Pancreas (tissue), 10 donors: Measurements from ENCODE around the gene OR8H3. TPM values are rescaled to one million over a fixed set of nuclear protein-coding genes. Genes with fewer than 3 reads are reported as not detected.

ENCODE experiments used
- ATAC-seq, 4 donors: fragments of 200-7000 bp; cut with Tn5 transposase; one replicate each; pipeline versions ENCODE4 v1.8.0 to v1.9.1; 2020; ENCODE audit warnings: mild to moderate bottlenecking in 4 of 4, moderate library complexity in 4 of 4
- DNase-seq, 6 donors: peaks; one replicate each; pipeline ENCODE4 v3.0.0-alpha.2; 2020
- FAIRE-seq: peaks from 2 replicates; lab custom pipeline; 2012; peaks lifted over from hg19 to GRCh38; lab: Jason Lieb, UNC
- H3K27ac ChIP-seq, 4 donors: fragments of 200-600 bp; sonication (generic); 1 replicate in 3 of 4; 2 replicates in 1 of 4; pipeline versions ENCODE4 v1.5.0 to v1.8.0; 2020
- H3K27me3 ChIP-seq, 4 donors: fragments of 200-600 bp; one replicate each; pipeline ENCODE4 v1.8.0; 2021
- H3K36me3 ChIP-seq, 3 donors: fragments of 200-600 bp; sonication (generic) in 1 of 3; one replicate each; pipeline versions ENCODE4 v1.5.0 to v1.8.0; 2020 to 2021
- H3K4me1 ChIP-seq, 3 donors: fragments of 200-600 bp; one replicate each; pipeline ENCODE4 v1.8.0; 2021
- H3K4me3 ChIP-seq, 4 donors: fragments of 200-600 bp; sonication (generic) in 2 of 4; one replicate each; pipeline versions ENCODE4 v1.5.0 to v1.8.0; 2020 to 2021
- H3K9me3 ChIP-seq, 4 donors: fragments of 200-600 bp; one replicate each; pipeline ENCODE4 v1.8.0; 2021
- WGBS, 2 donors: extraction: QIAGEN DNeasy Blood & Tissue Kit; methylation state at CpG; one replicate each; pipeline ENCODE4 v1.1.7; 2013; 5-methylcytosine and 5-hydroxymethylcytosine counted together
- intact Hi-C, 3 donors: fragments of 100-400 bp; cut with DNase I; formaldehyde crosslinking; loops; one replicate each; pipeline versions ENCODE4 v1.11.1 to v1.14.2; 2022
- polyA plus RNA-seq, 2 donors: library from polyadenylated mRNA; stranded (reverse); fragments of 200-250 nt; gene quantifications; one replicate each; pipeline ENCODE4 v1.2.3, GENCODE V29; 2013
- total RNA-seq, 6 donors: library from RNA; stranded (reverse); fragmentation: NEBNext Ultra II Directional in 4 of 6; extraction: Animal tissue kit (Norgen Biotek cat#: 25700) in 4 of 6; gene quantifications; one replicate each; pipeline versions ENCODE4 v1.2.1 to v1.2.4, GENCODE V29; 2021 to 2023
- TF ChIP-seq, protein P1 (sequence below), 4 donors: fragments of 200-600 bp; sonication (generic) in 3 of 4; IDR thresholded peaks; one replicate each; pipeline versions ENCODE4 v1.5.0 to v1.8.0; 2021; ENCODE audit warnings: antibody characterized with exemption in 4 of 4
- donor health status: healthy with polysubstance abuse.
- donor health status: DM: no; HTN: no; CAD: no; lungs with moderate emphysema.
- donor health status: DM: no; HTN: no; CAD: no.
- donor health status: control.
- donor health status: control.
- donor health status: Bipolar disorder and iron deficiency.
- donor health status: DM: yes; HTN: yes; CAD: no.
- donor health status: DM: no; HTN: no; CAD: no.
- donor health status: DM: no; HTN: no; CAD: no.
- donor health status: DM: yes; HTN: yes; CAD: no.

OR8H3 gene
- total and polyA plus RNA-seq, 8 donors, result not detected

DNA sequence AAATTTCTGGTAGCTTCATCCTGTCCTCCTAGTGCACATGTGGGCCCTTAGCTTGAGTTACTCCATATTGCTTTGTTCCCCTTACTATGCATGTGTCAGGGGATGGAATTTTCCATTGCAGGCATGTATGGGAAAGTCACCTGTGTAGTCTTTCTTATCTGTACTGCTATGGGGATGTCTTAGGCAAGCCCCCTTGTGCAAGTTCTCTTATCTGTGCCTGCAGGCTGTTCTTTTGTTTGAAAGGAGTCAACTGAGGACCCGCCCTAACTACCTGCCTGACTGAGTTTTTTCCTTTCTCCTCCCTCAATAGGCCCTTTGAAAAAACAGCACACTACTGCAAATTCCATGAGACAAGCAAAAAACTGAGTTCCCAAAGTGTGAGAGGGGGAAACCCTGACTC, 29.2 kb downstream of the OR8H3 start:
- Histone ChIP-seq H3K27ac (no peak overlapping the region), H3K36me3 (no peaks in the 10 kb centered on the region), H3K4me1 (no peaks in the 10 kb centered on the region), H3K27me3 (no peaks in the 10 kb centered on the region), H3K9me3 (no peaks in the 10 kb centered on the region), H3K4me3 (no peak overlapping the region)
- no peak for DNase-seq
- no peak for FAIRE-seq
- 54 to 67% methylated on average over 1 of the region's 1 CpG for WGBS, 2 donors
- intact Hi-C loops, result no loop called here
- TF ChIP-seq, protein P1, sequence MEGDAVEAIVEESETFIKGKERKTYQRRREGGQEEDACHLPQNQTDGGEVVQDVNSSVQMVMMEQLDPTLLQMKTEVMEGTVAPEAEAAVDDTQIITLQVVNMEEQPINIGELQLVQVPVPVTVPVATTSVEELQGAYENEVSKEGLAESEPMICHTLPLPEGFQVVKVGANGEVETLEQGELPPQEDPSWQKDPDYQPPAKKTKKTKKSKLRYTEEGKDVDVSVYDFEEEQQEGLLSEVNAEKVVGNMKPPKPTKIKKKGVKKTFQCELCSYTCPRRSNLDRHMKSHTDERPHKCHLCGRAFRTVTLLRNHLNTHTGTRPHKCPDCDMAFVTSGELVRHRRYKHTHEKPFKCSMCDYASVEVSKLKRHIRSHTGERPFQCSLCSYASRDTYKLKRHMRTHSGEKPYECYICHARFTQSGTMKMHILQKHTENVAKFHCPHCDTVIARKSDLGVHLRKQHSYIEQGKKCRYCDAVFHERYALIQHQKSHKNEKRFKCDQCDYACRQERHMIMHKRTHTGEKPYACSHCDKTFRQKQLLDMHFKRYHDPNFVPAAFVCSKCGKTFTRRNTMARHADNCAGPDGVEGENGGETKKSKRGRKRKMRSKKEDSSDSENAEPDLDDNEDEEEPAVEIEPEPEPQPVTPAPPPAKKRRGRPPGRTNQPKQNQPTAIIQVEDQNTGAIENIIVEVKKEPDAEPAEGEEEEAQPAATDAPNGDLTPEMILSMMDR (IDR thresholded peaks at IDR 0.05), result no peak
- no peak for ATAC-seq

DNA sequence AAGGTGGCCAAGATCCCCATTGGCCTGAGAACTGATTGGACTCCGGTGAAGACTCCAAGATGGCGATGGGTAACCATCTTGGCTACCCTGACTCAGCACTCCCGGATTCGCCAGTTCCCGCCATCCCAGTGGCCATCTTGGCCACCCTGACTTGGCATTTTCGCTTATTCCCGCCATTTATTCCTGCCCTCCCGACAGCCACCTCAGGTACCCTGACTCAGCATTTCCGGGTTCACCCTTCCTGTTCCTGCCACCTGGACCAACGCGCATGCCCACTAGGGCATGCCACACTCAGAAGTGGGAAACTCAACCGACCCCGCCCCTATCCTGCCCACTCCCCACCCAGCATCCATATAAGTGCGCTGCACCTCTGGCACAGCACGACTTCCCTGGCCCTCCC, 30.2 kb downstream of the OR8H3 start:
- Histone ChIP-seq H3K27ac (no peak overlapping the region), H3K4me3 (no peak overlapping the region), H3K4me1 (no peaks in the 10 kb centered on the region), H3K27me3 (no peaks in the 10 kb centered on the region), H3K36me3 (no peaks in the 10 kb centered on the region), H3K9me3 (no peaks in the 10 kb centered on the region)
- intact Hi-C loops, result no loop called here
- FAIRE-seq (no peak), ATAC-seq (no peak), DNase-seq (peak in 1 of 6 donors; percentile 42)
- TF ChIP-seq, protein P1 (IDR thresholded peaks at IDR 0.05), result no peak
- 80 to 88% methylated on average over 15 of the region's 15 CpGs for WGBS, 2 donors

DNA sequence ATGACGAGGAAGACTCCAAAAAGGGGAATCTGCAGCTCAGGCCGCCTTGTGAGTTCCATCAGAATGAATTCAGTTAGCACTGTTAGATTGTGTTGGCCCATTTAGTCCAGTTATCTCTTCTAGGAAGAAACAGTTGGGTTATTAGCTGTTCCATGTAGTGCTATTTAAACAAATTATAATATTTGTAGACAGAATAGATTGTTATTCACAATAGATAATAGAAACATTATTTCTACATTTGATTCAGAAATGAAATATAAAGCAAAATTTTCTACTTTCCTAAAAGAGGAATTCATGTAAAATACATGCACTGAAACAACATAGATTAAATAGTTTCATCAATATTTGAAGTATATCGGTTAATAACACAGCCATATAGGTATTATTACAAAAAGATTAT, 38.0 kb downstream of the OR8H3 start, which contains the start of gene OR8K5:
Gene OR8K5, minus strand, starts transcription at position 101 of the 400 bp plus-strand sequence. Its CDS starts 0 bp downstream, at position 101.
- Histone ChIP-seq H3K4me3 (no peak within 1 kb of the TSS), H3K9me3 (no peaks in the 10 kb centered on the region), H3K27me3 (no peaks in the 10 kb centered on the region), H3K36me3 (no peaks in the 10 kb centered on the region), H3K4me1 (no peaks in the 10 kb centered on the region), H3K27ac (no peak within 1 kb of the TSS)
- FAIRE-seq, result no peak
- 63 to 65% methylated on average over 3 of the region's 3 CpGs for WGBS, 2 donors
- no peak for ATAC-seq
- DNase-seq, result no peak
- TF ChIP-seq, protein P1 (IDR thresholded peaks at IDR 0.05), result no peak
- intact Hi-C loops, result no loop called here

DNA sequence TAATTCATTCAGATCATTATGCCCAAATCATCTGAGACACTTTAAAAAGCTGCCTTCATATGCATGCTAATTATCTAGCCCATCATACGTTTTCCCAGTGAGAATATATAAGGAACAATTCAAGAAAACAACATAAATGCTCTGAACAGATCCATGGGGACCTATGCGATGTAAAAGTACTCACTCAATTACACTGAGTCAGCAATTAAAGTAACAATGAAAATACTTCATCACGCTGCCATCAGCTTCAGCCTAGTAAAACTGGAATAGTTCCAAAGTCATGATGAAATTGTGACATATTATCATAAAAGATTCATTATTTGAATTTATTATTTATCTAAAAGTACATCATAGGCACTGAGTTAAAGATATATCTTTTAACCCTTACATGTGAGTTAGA, 41.6 kb downstream of the OR8H3 start:
- intact Hi-C loops, result no loop called here
- DNase-seq (no peak), ATAC-seq (no peak), FAIRE-seq (no peak)
- H3K4me1 ChIP-seq, result no peaks in the 10 kb centered on the region
- H3K4me3 ChIP-seq, result no peak overlapping the region
- H3K9me3 ChIP-seq, result no peaks in the 10 kb centered on the region
- WGBS, 2 donors, result 34 to 54% methylated on average over 3 of the region's 3 CpGs
- H3K27me3 ChIP-seq, result no peaks in the 10 kb centered on the region
- TF ChIP-seq, protein P1 (IDR thresholded peaks at IDR 0.05), result no peak
- H3K27ac ChIP-seq, result no peak overlapping the region
- H3K36me3 ChIP-seq, result no peaks in the 10 kb centered on the region

DNA sequence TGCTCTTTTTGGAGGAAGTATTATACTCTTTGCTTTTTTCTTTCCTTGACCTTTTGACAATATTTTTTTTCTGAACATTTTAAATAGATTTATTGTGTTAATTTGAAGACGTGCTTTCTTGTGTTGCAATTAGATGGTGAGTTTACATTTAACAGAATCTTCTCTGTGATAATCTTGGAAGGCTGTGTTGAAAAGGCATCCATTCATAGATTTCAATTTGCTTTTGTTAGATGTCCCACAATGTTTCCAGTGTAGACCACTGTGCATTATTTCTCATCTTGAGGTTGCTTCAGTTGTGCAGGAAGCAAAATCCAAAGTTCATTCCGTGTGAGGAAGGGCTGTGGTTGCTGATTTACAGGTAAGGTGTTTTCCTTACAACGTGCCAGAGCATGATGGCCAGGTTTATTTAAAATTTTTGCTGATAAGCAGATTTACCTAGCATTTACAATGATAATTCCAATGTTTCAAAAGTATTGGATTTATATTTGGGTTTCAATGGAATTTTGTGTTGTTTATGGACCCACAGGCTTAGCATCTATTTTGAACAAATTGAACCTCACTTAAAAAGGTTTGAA, 50.2 kb downstream of the OR8H3 start:
- Histone ChIP-seq H3K36me3 (no peaks in the 10 kb centered on the region), H3K4me1 (no peaks in the 10 kb centered on the region), H3K9me3 (no peaks in the 10 kb centered on the region), H3K27ac (no peak overlapping the region), H3K4me3 (no peak overlapping the region), H3K27me3 (no peaks in the 10 kb centered on the region)
- intact Hi-C loops, result no loop called here
- no peak for FAIRE-seq
- DNase-seq, result no peak
- no peak for ATAC-seq
- TF ChIP-seq, protein P1 (IDR thresholded peaks at IDR 0.05), result no peak
- WGBS, 2 donors, result 11 to 13% methylated on average over 3 of the region's 3 CpGs
